Measurements from ENCODE around the gene KLHL30.

DNA sequence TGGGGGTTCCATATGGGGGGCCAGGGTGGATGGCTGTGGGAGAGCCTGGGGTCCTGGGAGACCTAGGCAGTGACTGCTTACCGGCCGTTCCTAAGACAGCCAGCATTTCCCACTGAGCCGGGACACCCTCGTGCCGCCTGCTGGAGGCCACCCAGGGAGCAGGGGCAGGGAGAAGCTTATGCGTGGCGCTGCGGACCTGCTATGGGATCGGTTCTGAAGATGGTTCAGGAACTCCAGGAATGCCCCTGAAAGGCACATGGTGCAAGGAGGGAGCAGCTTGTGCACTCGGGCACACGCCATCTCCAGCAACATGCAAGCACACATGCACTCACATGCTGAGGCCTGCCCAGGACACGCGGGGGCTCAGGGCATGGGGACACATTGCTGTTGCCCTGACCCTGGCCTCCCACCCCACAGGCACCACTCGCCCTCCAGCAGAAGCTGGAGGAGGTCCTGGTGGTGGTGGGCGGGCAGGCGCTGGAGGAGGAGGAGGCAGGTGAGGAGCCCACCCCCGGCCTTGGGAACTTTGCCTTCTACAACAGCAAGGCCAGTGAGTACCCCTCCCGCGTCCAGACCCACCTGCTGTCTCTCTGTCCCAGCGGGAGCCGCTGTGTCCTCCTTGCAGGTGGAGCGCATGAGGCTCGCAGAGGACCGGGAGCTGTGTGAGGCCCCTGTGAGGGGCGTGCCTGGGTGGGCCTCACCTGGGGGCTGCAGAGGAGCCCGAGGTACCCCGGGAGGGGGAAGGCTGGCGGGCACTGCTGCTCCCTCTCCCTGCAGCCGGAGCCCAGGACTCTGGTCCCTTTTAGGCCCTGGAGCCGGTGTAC lies 4.1 kb downstream of the KLHL30 start:
- TF ChIP-seq, protein P1, sequence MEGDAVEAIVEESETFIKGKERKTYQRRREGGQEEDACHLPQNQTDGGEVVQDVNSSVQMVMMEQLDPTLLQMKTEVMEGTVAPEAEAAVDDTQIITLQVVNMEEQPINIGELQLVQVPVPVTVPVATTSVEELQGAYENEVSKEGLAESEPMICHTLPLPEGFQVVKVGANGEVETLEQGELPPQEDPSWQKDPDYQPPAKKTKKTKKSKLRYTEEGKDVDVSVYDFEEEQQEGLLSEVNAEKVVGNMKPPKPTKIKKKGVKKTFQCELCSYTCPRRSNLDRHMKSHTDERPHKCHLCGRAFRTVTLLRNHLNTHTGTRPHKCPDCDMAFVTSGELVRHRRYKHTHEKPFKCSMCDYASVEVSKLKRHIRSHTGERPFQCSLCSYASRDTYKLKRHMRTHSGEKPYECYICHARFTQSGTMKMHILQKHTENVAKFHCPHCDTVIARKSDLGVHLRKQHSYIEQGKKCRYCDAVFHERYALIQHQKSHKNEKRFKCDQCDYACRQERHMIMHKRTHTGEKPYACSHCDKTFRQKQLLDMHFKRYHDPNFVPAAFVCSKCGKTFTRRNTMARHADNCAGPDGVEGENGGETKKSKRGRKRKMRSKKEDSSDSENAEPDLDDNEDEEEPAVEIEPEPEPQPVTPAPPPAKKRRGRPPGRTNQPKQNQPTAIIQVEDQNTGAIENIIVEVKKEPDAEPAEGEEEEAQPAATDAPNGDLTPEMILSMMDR (IDR thresholded peaks at IDR 0.05 in 2 of 3, conservative IDR thresholded peaks at IDR 0.05 in 1 of 3; ENCODE audit: borderline replicate concordance in 1 of 3, insufficient read depth in 1 of 3, low read depth in 2 of 3, low read length in 2 of 3), result no peak
- no peak for TF ChIP-seq CEBPB (IDR thresholded peaks at IDR 0.05; ENCODE audit: low read depth)
- TF ChIP-seq POLR2AphosphoS5 (IDR thresholded peaks at IDR 0.05; ENCODE audit: low read depth, low read length), result no peak
- TF ChIP-seq RAD21 (IDR thresholded peaks at IDR 0.05; ENCODE audit: low read depth), result no peak
- no peak for TF ChIP-seq CBX3 (IDR thresholded peaks at IDR 0.05; ENCODE audit: low read depth)
